Right lung (tissue), 5 donors: Measurements from ENCODE around the gene EPHA1. TPM values are rescaled to one million over a fixed set of nuclear protein-coding genes. Genes with fewer than 3 reads are reported as not detected.

Source experiments
- DNase-seq, 2 donors: peaks; one replicate each; pipeline ENCODE4 v3.0.0-alpha.2; 2013
- polyA plus RNA-seq, 5 donors: library from polyadenylated mRNA; unstranded; fragments of 120-200 nt; gene quantifications; one replicate each; pipeline versions ENCODE4 v1.2.1 to v1.2.3, GENCODE V29; 2013; ENCODE audit warnings: inconsistent platforms in 1 of 5, low replicate concordance in 1 of 5; ENCODE audit not compliant: insufficient read length in 5 of 5, insufficient read depth in 1 of 5

EPHA1 gene
- polyA plus RNA-seq, 5 donors, result 10.5 to 15.8 (median 13.2) TPM

DNA sequence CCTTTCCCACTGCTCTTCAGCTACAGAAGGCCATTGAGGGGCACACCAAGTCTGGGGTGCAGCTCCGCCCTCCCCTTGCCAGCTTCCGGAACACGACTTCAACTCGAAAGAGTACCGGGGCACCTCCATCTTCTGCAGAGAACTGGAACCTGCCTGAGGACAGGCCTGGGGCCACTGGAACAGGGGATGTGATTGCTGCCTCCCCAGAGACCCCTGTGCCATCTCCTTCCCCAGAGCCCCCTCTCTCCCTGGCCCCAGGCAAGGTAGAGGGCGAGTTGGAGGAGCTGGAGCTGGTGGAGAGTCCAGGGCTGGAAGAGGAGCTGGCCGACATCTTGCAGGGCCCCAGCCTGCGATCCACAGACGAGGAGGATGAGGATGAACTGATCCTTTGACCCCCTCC lies 57.1 kb downstream of the EPHA1 start:
- no peak for DNase-seq

DNA sequence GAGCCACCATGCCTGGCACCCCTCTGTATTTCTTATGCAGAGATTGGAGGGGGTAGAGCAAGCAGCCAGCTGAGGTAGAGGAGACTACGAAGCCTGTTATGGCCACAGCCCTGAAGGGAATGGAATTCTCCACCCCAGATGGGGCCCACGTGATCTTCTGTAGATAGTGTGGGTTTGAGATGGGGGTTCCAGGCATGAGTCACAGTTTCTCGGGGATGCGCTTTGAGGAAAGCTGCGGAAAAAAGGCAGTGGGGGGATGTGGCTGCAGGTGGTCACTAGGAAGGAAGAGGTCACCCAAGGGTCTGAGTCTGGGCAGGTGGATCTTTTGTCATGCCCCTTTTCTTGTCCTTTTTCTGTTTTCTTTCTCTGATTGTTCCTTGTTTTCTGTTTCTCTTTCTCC lies 57.6 kb downstream of the EPHA1 start:
- no peak for DNase-seq

DNA sequence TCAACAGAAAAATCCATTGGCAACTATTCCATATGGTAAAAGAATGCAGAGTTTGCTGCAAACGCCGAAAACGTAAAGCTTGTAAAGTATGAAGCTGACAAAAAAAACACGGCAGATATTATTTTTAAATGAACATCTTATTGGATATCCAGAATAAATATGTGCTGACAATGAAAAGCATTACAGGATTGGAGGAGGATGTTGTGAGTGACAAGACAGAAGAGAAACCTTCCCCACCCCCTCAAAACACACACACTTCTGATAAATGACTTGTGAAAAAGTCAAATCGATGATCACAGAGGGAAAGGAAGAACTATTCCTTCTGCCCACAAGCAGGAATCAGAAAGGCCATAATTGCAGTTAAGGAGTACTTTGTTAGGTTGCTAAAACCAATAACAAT lies 60.7 kb downstream of the EPHA1 start:
- no peak for DNase-seq

DNA sequence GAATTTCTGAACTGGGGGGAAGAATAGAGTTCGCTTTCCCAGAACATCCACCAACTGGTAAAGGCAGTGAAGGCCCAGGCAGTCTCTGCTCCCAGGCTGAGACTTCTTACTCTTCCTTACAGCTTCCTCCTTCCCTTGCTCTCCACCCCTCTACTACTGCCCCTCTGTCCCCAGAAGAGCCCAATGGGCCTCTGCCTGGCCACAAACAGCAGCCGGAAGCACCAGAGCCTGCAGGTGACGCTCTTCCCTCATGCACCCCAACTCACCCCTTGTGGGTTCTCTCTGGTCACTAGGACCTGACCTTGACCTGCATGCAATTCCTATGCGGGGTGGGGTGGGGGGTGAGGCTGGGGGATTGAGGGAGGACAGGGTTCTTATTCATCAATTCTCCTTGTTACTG lies 62.6 kb downstream of the EPHA1 start:
- no peak for DNase-seq

DNA sequence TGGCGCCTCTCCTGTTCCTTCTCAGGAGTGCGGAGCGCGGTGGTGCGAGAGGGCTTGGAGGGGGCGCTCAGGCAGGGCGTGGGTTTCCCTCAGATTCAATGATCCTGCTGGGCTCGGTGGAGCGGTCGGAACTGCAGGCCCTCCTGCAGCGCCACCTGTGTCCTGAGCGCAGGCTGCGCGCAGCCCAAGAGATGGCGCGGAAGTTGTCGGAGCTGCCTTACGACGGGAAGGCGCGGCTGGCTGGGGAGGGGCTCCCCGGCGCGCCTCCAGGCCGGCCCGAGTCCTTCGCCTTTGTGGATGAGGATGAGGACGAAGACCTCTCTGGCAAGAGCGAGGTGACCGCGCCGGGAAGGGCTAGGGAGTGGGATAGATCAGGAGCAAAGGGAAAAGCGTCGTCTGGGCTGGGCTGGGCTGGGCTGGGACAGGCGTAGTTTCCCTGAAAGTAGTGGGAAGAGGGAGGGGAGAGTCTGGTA lies 63.2 kb downstream of the EPHA1 start:
- no peak for DNase-seq

DNA sequence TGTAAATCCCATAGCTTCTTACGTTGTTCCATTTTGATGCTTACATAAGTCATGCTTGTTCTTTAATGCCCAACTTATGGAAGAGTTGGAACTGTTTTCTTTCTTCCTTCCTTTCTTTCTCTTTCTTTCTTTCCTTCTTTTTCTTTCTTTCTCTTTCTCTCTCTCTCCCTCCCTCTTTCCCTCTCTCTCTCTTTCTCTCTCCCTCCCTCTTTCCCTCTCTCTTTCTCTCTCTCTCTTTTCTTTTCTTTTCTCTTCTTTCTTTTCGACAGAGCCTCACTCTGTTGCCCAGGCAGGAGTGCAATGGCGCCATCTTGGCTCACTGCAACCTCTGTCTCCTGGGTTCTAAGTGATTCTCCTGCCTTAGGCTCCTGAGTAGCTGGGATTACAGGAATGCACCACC lies 65.1 kb downstream of the EPHA1 start:
- no peak for DNase-seq

DNA sequence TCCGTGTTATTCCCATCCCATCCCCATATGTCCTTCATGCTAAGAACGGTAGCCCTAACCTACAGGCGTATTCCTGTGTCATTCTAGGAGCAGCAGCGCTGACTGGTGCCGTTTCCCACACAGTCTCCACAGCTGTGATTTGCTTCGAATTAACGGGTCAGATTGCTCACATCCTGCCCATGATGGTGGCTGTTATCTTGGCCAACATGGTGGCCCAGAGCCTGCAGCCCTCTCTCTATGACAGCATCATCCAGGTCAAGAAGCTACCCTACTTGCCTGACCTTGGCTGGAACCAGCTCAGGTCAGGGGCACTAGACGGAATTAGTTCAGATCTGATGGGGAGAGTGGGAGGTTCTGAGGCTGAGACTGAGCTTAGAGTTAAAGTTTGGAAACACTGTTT lies 66.8 kb downstream of the EPHA1 start:
- DNase-seq, result no peak

Other genes starting within 250 kb of the EPHA1 start
- gene TAS2R39, start 225.4 kb downstream of the EPHA1 start, polyA plus RNA-seq, result not detected
- gene TAS2R40, start 186.8 kb downstream of the EPHA1 start, polyA plus RNA-seq, result not detected
- 100 to 1,000 TPM; 105 to 130 (median 124) TPM for gene GSTK1, start 145.4 kb downstream of the EPHA1 start, polyA plus RNA-seq
- 1 to 10 TPM; 4.9 to 8.4 (median 6.9) TPM for gene TMEM139, start 123.9 kb downstream of the EPHA1 start, polyA plus RNA-seq
- gene CASP2, start 120.5 kb downstream of the EPHA1 start, polyA plus RNA-seq, result 10 to 100 TPM; 52.2 to 64.8 (median 62.7) TPM
- gene CLCN1, start 92.7 kb downstream of the EPHA1 start, polyA plus RNA-seq, result under 1 TPM in 1 of 5 donors, not detected in 4; 0.09 TPM
- 1 to 10 TPM; 1.7 to 2.6 (median 2.2) TPM for gene FAM131B, start 46.1 kb downstream of the EPHA1 start, polyA plus RNA-seq
- gene ZYX, start 27.5 kb downstream of the EPHA1 start, polyA plus RNA-seq, result 100 to 1,000 TPM; 105 to 328 (median 157) TPM
- gene TAS2R60, start 34.6 kb upstream of the EPHA1 start, polyA plus RNA-seq, result not detected
- not detected for gene TAS2R41, start 69.0 kb upstream of the EPHA1 start, polyA plus RNA-seq
- 1 to 10 TPM in 2 of 5 donors, under 1 TPM in 2, not detected in 1; 0.95 to 2.1 (median 1.3) TPM for gene CTAGE15, start 162.9 kb upstream of the EPHA1 start, polyA plus RNA-seq
- gene TCAF2, start 212.1 kb upstream of the EPHA1 start, polyA plus RNA-seq, result 1 to 10 TPM; 3.0 to 6.1 (median 4.3) TPM